ENCODE measurements around the gene AHCTF1.

GRCh38 chr1:246933893-246934292, 2.1 kb upstream of the AHCTF1 start:
- TF ChIP-seq RAD21 (IDR thresholded peaks at IDR 0.05; ENCODE audit: low read depth): no peak
- no peak for TF ChIP-seq EP300 (IDR thresholded peaks at IDR 0.05; ENCODE audit: borderline replicate concordance)
- no peak for TF ChIP-seq TAF1 (IDR thresholded peaks at IDR 0.05; ENCODE audit: low read depth)
- TF ChIP-seq CEBPB (IDR thresholded peaks at IDR 0.05): no peak

All from Ishikawa (cell line).